ENCODE data around the gene SLC6A1.

Gene SLC6A1

DNA sequence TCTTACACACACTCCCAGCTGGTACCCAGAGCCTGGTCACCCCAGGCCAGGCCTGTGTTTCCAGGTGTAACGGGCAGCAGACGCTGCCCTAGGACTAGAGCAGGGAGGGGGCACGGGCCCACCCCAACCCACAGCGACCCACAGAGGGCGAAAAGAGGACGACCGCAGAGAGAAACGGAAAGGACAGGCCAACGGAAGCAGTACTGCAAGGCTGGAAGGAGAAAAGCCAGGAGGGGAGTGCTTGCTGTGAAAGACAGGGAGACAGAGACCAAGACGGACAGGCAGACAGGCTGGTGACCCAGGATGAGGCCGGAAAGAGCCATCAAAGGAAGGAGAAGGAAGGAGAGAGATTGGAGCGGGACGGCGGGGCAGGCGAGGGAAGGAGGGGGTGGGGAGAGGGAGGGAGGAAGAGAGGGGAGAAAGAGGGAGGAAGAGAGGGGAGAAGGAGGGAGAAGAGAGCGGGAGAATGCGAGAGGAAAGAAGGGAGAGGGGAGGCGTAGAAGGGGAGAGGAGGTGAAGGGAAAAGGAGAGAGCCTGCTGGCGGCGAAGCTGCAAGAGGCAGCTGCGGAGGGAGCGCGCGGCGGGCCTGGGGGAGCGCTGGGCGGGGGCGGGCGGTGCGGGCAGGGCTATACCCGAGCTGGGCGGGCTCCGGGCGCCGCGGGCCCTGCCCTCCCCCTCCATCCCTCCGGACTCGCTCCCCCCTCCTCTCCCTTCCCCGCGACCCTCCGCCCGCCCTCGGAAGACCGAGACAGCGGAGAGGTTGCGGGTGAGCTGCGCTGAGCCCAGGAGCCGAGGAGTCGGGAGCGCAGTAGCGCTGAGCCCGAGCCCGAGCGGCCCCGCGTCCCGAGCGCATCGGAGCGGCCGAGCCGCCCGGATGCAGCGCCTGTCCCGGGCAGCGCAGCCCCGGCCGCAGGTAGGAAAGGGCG, at the start of gene SLC6A1:
SLC6A1 (plus strand) TSS at position 732 of the 926 bp plus-strand sequence. CDS start 24,464 bp downstream, outside the sequence.
- DNase-seq (ENCODE audit: low read depth) = no peak

GRCh38 chr3:10944866-10945265, 47.7 kb upstream of the SLC6A1 start:
- no peak for DNase-seq (ENCODE audit: low read depth)

- no peak for DNase-seq (ENCODE audit: low read depth)
Observed at GRCh38 chr3:10945683-10946287, 46.8 kb upstream of the SLC6A1 start.

GRCh38 chr3:10946526-10946925, 46.0 kb upstream of the SLC6A1 start:
- DNase-seq (ENCODE audit: low read depth) = no peak

DNA sequence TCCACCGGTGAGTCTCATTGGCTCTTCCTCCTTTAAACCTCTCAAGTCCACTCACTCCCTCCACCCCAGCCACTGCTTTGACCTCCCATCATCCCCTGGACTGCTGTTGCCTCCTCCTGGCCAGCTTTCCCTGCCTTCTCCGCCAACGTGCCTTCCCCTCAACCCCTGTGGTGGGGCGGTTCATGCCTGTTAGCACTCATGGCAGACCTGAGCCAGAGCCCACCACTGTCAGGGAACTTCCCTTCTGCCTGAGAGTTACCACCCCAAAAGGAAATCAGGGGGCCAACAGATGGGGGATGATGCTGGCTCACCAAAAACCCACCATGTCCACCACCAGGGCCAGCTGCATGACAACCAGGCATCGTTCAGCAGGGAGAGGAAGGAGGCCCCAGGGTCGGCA, 44.2 kb upstream of the SLC6A1 start:
- no peak for DNase-seq (ENCODE audit: low read depth)

GRCh38 chr3:10949197-10949596, 43.4 kb upstream of the SLC6A1 start:
- no peak for DNase-seq (ENCODE audit: low read depth)

- no peak for DNase-seq (ENCODE audit: low read depth)
Observed at GRCh38 chr3:10950476-10951294, 41.9 kb upstream of the SLC6A1 start.

DNA sequence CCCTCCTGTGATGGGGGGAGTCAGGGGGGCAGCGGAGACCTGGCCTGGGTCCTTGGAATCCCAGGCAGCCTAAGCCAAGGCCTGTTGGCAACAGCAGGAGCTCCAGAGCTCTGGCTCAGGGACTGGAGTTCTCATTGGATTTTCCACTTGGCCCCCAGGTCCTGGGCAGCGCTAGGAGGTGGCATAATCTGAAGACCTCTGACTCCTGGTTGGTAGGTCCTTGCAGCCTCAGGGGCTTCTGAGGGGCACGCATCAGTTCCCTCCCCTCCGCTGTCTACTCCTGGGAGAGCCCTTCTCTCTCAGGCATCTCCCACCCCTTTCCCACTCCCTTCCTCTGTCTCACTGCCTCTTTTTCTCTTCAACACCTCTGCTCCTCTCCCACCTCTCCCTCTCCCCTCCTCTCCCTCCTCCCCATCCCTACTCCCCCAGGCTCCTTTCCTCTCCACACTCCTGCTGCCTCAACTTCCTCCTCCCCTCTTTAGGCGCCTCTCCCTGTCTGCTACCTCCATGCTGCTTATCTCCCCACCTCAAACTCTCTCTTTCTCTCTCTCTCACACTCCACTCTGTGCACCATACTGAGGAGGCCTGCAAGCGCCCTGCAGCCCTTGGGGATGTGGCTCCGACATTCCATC, 41.1 kb upstream of the SLC6A1 start:
- no peak for DNase-seq (ENCODE audit: low read depth)

DNA sequence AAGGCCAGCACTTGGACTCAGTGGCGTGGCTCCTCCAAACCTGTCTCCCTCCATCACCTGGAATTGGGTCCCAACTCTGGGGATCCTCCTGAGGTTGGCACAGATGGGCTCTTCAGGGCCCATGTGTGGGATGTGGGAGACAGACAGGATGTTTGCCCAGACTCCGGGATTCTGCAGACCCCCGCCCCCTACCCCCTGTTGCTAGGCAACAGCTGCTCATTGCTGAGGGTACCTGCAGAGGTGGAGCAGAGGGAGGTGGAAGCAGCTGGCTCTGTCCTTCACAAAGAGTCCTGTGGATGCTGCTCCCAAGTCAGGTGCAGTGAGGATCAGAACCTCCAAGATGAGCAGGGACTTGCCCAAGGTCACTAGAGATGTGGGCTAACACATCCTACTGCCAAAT, 40.0 kb upstream of the SLC6A1 start:
- DNase-seq (ENCODE audit: low read depth) = no peak

GRCh38 chr3:10954740-10955139, 37.8 kb upstream of the SLC6A1 start:
- DNase-seq (ENCODE audit: low read depth) = no peak

- DNase-seq (ENCODE audit: low read depth) = no peak
Observed at GRCh38 chr3:10955711-10956453, 36.7 kb upstream of the SLC6A1 start.

GRCh38 chr3:10956531-10956930, 36.0 kb upstream of the SLC6A1 start:
- no peak for DNase-seq (ENCODE audit: low read depth)

DNA sequence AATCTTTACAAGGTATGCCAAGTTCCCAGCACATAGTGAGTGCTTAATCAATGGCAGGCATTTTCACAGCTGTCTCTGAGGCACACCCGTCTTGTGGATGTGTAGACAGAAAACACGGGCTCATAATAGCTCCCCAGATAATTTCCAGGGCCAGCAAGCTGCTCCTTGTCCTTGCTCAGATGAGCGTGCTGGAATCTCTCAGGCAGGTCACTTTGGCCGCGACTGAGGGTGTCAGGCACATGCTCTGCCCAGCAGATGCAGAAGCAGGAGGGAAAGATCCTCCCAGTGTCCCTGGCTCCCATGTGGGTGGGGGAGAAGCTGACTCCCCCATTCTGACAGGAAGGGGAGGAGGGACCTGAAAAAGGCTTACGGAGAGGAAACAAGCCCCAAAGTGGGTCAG, 35.6 kb upstream of the SLC6A1 start:
- DNase-seq (ENCODE audit: low read depth) = no peak

GRCh38 chr3:10957976-10958749, 34.4 kb upstream of the SLC6A1 start:
- no peak for DNase-seq (ENCODE audit: low read depth)

GRCh38 chr3:10960255-10960654, 32.3 kb upstream of the SLC6A1 start:
- DNase-seq (ENCODE audit: low read depth) = no peak

DNA sequence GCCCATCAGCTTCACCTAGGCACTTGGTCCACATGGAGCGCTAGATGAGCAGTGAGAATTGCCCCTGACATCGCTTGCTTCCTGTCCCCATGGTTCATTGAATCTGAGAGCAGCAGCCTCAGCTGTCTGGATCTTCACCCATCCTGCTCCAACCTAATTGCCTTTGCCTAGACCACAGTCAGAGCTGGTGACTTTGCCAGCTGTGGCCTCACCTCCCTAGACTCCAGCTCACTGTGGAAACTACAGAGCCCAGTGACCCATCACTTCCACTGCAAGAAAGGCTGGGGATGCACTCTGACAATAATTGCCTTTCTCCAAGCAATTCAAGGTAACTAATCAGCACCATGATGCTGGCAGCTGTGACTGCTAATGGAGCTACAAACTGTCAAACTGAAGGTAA, 30.6 kb upstream of the SLC6A1 start:
- DNase-seq (ENCODE audit: low read depth) = no peak

- DNase-seq (ENCODE audit: low read depth) = no peak
Observed at GRCh38 chr3:10962481-10963036, 30.0 kb upstream of the SLC6A1 start.

GRCh38 chr3:10964537-10965167, 27.9 kb upstream of the SLC6A1 start:
- no peak for DNase-seq (ENCODE audit: low read depth)

DNA sequence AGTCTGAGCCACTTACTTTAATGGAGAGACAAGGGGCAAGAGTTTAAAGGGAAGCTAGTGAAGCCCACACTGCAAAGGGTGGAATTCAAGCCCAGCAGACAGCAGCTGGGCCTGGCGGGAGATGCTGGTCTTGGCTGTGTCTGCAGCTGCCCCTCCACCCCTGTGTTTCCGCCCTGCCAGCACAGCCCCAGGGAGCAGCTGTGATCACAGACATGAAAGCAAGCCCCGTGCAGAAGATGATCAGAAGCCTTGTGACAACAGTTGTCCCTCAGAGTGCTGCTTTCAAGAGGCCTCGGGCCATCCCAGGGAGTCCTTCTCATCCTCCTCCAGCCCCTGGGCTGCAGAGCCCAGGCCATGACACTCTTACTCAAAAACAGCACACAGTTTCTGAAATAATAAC, 24.1 kb upstream of the SLC6A1 start:
- DNase-seq (ENCODE audit: low read depth) = no peak
